ENCODE results near the gene FGL2. TPM values are rescaled to one million over a fixed set of nuclear protein-coding genes. Genes with fewer than 3 reads are reported as not detected.

FGL2 gene
- total and polyA plus RNA-seq, 3 donors from 2014 or later = 2.0 to 18.3 (median 8.4) TPM

DNA sequence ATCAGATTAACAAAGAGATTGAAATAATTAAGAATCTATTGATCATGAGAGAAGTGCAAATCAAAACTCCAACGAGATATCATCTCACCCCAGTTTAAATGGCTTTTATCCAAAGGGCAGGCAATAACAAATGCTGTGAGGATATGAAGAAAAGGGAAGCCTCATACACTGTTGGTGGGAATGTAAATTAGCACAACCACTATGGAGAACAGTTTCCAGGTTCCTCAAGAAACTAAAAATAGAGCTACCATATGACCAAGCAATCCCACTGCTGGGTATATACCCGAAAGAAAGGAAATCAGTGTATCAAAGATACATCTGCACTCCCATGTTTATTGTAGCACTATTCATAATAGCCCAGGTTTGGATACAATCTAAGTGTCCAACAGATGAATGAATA is 13.8 kb downstream of the FGL2 start:
- Histone ChIP-seq H3K27me3 (no peaks in the 10 kb centered on the region), H3K27ac (no peak overlapping the region), H3K4me1 (no peaks in the 10 kb centered on the region), H3K36me3 (ENCODE audit: low read depth, missing control alignments) (no peaks in the 10 kb centered on the region), H3K9me3 (no peaks in the 10 kb centered on the region), H3K4me3 (no peak overlapping the region)
- intact Hi-C loops (cut with DNase I; ENCODE audit: low total_unique reads) = no loop called here
- WGBS, 2 donors = 85 to 91% methylated on average over 2 of the region's 2 CpGs
- no peak for DNase-seq
- TF ChIP-seq POLR2A (IDR thresholded peaks at IDR 0.05) = no peak
- no peak for TF ChIP-seq CTCF (IDR thresholded peaks at IDR 0.05)

DNA sequence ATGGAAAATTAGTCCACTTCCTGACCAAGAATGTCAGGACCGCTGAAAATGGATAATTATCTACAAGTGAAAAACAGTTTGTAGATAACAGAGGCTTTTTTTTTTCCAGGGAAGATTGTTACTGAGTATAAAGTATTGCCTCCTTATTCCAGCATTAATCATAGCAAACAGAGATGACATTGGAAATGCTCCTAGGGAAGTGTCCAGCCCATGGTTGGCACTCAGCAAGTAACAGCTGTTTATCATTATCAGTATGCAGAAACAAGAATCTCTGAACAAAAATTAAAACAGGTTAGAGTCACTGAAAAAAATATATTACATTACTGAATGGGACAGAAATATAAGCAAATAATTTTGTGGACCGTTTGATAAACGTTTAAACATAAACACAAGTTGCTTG is 14.6 kb downstream of the FGL2 start:
- Histone ChIP-seq H3K9me3 (no peaks in the 10 kb centered on the region), H3K27me3 (no peaks in the 10 kb centered on the region), H3K4me1 (no peaks in the 10 kb centered on the region), H3K36me3 (ENCODE audit: low read depth, missing control alignments) (no peaks in the 10 kb centered on the region), H3K4me3 (no peak overlapping the region), H3K27ac (no peak overlapping the region)
- TF ChIP-seq CTCF (IDR thresholded peaks at IDR 0.05) = no peak
- DNase-seq = no peak
- intact Hi-C loops (cut with DNase I; ENCODE audit: low total_unique reads) = no loop called here
- 54 to 65% methylated on average over 3 of the region's 3 CpGs for WGBS, 2 donors

- no peaks in the 10 kb centered on the region for H3K36me3 ChIP-seq (ENCODE audit: low read depth, missing control alignments)
- H3K4me1 ChIP-seq = no peaks in the 10 kb centered on the region
- H3K27ac ChIP-seq = no peak overlapping the region
- TF ChIP-seq POLR2A (IDR thresholded peaks at IDR 0.05) (no peak), CTCF (IDR thresholded peaks at IDR 0.05) (no peak)
- no peak overlapping the region for H3K4me3 ChIP-seq
- intact Hi-C loops (cut with DNase I; ENCODE audit: low total_unique reads) = no loop called here
- no peak for DNase-seq
- H3K27me3 ChIP-seq = no peaks in the 10 kb centered on the region
- H3K9me3 ChIP-seq = no peaks in the 10 kb centered on the region
These were observed 15.2 kb downstream of the FGL2 start for GRCh38 chr7:77184463-77184862.

GRCh38 chr7:77182261-77182660 is 17.4 kb downstream of the FGL2 start:
- Histone ChIP-seq H3K4me1 (no peaks in the 10 kb centered on the region), H3K9me3 (no peaks in the 10 kb centered on the region), H3K4me3 (no peak overlapping the region), H3K27me3 (no peaks in the 10 kb centered on the region), H3K27ac (no peak overlapping the region), H3K36me3 (ENCODE audit: low read depth, missing control alignments) (no peaks in the 10 kb centered on the region)
- intact Hi-C loops (cut with DNase I; ENCODE audit: low total_unique reads) = no loop called here
- 96 to 100% methylated on average over 1 of the region's 1 CpG for WGBS, 2 donors
- DNase-seq = no peak
- TF ChIP-seq CTCF (IDR thresholded peaks at IDR 0.05) = no peak
- TF ChIP-seq POLR2A (IDR thresholded peaks at IDR 0.05) = no peak

- Histone ChIP-seq H3K36me3 (ENCODE audit: low read depth, missing control alignments) (no peaks in the 10 kb centered on the region), H3K4me3 (no peak overlapping the region), H3K4me1 (no peaks in the 10 kb centered on the region), H3K27me3 (no peaks in the 10 kb centered on the region), H3K27ac (no peak overlapping the region), H3K9me3 (no peaks in the 10 kb centered on the region)
- intact Hi-C loops (cut with DNase I; ENCODE audit: low total_unique reads) = no loop called here
- TF ChIP-seq CTCF (IDR thresholded peaks at IDR 0.05) (no peak), POLR2A (IDR thresholded peaks at IDR 0.05) (no peak)
- DNase-seq = no peak
- 93 to 95% methylated on average over 3 of the region's 3 CpGs for WGBS, 2 donors
These were observed 17.9 kb downstream of the FGL2 start for GRCh38 chr7:77181734-77182133.

All from testis (tissue), 3 donors.